Uterus (tissue), 2 donors: ENCODE measurements around the gene MIGA2.

ENCODE experiments used
- CTCF ChIP-seq, 4 experiments: fragments of 200-600 bp in 2 of 4; fragments of 450-650 bp in 2 of 4; sonication (generic) in 2 of 4; IDR thresholded peaks; one replicate each; pipeline ENCODE4 v1.5.1; 2016 to 2019; ENCODE audit warnings: antibody characterized with exemption in 4 of 4, mild to moderate bottlenecking in 2 of 4, moderate library complexity in 1 of 4
- POLR2A ChIP-seq, 2 donors: fragments of 450-650 bp; IDR thresholded peaks; one replicate each; pipeline ENCODE4 v1.6.1; 2016; ENCODE audit warnings: antibody characterized with exemption in 2 of 2, mild to moderate bottlenecking in 1 of 2, moderate library complexity in 1 of 2

- no peak for TF ChIP-seq CTCF (IDR thresholded peaks at IDR 0.05)
- TF ChIP-seq POLR2A (IDR thresholded peaks at IDR 0.05) = no peak
Measured at GRCh38 chr9:129097671-129098306, 61.4 kb downstream of the MIGA2 start.
